SHP77 treated with DMSO at 0.1 percent for 48 hours (cell line): Measurements from ENCODE around the gene MICALL1.
A peak's percentile ranks its signal among the peaks of the same experiment; 100 is the strongest.

Experiments used
- DNase-seq: peaks from one replicate; lab custom pipeline; 2025; lab: John Stamatoyannopoulos, UW

MICALL1 gene

DNA sequence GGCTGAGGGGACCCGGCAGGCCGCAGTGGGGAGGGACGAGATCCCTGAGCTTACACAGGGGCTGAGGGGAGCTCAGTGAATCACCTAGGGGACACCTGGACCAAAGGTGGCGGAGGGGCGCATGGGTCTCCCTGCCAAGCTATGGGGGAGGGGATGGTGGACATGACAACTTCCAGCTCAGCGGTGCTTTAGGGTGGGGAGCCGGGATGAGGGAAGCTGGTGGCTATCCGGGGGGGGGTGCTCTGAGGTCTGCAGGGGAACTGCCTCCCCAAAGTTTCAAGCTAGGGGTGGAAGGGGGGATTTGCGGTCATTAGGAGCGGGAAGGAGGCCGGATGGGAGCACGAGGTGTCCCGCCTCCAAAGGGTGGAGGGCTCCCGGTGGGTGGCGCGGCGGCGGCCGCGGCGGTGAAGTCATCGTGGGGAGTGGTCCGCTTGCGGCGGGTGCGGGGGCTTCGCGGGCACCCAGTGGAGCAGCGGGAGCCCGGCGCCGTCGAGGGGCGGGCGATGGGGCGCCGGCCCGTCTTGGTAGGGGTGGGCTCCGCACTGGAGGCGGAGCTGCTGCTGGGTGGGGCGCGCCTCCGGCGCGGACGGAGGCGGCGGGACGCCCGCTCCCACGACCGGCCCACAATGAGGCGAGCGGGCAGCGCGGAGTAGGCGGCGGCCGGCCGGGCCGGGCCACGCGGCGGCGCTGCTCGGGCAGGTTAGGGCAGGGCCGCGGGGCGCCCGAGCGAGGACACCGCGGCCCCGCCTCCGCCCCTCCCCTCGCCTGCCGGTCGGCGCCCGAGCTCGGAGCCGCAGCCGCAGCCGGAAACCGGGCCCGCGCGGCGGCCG is at the start of gene MICALL1:
Gene MICALL1 (plus strand): TSS at position 764 of the 830 bp plus-strand sequence. CDS start 126 bp downstream, outside the sequence.
- DNase-seq: no peak

- no peak for DNase-seq
Observed at GRCh38 chr22:37860796-37861421, 45.2 kb upstream of the MICALL1 start.

DNA sequence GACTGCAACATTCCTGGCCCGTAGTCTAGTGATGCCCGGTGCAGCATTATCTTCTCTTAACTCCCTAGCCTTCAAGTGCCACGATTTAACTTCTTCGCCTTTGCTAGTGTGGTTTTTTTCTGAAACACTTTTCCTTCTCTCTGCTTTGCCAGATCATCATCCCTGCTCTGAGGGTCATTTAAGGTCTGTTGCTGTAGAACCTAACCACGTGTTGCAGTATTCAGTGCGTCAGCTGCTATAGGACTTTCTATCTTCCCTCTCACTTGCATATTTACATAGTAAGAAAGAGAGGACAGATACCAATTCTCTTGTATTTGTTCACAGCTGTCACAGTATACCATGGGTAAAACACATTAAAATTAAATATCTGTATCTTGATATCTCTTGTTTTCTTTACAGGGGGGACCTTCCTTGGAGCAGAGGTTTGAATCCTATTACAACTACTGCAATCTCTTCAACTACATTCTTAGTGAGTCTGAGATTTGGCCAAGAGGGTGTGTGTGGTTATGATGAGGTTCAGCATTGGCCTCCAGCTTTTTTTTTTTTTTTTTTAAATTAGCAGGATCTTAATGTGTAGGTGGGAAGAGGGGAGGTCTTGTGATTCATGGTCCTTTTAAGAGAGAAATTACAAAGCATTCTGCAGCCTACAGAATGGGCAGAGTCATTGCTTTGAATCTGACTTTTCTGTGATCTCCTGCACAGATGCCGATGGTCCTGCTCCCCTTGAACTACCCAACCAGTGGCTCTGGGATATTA is 43.3 kb upstream of the MICALL1 start:
- DNase-seq: no peak

DNA sequence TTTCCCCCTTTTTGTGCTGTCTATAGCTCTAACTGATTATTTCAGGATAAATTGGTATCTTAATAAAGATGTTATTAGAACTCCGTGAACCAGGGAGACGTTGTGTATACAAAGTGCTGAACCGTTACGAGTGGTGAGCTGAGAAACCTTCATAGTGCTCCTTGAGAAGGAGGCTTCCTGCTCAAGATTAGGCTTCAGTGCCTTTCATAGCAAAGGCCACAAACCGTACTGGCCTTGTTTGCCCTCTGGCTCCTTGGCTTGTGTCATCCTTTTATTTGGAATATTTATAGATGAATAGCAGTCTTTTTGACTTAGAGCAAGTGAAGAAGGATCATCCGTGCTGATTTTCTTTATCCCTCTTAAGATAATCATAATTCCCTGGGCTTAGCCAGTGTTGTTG is 40.6 kb upstream of the MICALL1 start:
- DNase-seq: no peak

DNA sequence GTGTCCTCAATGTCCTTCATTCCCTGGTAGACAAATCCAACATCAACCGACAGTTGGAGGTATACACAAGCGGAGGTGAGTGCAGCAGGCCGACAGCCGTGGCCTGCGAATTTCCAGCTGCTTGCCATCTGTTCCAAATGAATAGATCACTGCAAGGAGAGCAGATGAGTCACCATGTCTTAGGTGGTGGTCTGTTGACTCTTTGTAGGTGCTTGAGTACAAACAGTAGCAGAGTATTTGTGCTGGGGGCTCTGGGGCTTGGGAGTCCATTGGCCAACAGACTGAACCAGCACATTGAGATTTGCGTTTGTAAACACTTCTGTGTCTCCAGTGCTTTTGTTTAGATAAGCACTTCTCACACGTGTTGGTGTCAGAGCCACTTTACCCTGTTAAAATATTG is 35.8 kb upstream of the MICALL1 start:
- DNase-seq: peak; percentile 1

GRCh38 chr22:37880668-37881440 is 25.2 kb upstream of the MICALL1 start:
- no peak for DNase-seq

- no peak for DNase-seq
Observed at GRCh38 chr22:37884420-37884819, 21.7 kb upstream of the MICALL1 start.

DNA sequence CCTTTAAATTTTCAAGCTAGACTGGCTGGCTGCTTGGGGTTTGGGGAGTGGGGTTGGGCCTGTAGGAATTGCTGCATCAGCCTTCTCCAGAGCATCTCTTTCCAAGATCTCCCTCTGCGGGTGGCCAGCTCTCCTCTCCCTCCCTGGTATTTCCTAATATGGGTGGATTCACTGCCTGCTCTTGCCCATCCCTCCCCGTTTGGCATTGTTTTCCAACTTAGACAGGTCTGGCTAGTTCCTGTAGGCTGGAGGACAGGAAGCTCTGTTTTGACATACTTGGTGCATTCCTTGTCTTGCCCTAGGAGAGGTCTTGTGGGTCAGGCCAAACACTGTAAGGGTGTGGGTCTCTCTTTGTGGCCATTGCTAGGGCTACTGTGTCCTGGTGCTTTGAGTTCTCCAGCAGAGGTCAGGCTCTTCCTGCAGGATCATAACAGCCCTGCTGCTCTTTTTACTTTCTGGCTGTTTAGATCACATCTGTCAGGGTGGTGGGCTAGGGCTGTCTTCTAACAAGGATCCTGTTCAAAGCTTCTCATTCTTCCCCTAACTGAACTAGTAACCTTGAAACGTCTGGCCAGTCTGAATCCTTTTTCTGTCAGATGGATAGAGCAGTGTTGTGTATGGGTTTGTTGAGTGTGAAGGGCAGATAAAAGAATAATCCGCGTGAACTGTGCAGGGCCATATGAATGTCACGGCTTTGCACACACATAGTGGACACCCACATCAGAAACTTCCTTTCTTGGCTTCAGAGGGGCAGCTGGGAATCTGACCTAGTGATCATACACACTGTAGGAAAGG is 18.3 kb upstream of the MICALL1 start:
- DNase-seq: no peak

DNA sequence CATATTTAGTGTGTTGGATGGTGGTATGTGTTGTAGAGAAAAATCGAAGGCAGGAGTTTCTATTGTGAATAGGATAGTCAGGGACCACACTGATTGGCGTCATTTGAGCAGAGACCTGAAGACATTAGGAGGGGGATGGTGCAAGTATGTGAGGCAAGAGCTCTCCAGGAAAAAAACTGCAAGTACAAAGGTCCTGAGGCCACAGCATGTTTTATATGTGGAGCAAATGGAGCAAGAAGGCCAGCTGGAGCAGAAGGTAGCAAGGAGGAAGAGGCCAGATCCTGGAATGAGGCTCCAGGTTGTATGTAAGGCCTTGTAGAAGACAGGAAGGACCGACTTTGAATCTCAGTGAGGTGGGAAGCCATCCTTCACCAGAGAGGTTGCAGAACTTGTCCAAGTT is 14.2 kb upstream of the MICALL1 start:
- DNase-seq: no peak

DNA sequence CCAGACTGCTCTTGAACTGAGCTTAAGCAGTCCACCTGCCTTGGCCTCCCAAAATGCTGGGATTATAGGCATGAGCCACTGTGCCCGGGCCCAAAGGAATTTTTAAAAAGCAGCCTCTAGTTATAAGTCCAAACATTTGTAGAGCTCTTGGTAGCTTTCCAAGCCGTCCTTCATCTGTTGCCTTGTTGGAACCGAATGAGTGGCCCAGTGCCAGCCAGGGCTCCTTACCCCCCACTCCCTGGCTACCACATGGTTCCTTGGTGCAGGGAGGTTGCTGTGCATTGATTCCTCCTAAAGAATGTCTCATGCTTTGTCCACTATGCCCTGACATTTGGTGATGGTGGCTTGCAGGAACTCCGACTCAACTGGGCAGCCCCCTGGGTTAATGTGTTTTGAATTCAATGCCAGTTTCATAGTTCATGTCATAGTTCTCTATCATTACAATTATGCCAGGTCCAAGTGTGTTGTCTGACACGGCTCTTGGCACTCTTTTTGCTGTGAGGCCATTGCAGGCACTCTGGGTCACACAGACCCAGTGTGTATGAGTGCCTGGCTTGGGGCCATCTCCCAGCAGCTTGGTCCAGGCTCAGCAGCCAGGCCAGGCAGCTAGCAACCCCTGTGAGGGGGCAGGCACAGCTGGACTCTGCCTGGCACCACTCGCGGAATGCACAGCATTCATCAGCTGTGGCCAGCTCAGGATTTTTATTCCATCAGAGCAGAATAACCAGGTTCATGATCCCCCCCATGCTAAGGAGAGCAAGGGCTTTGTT is 13.3 kb upstream of the MICALL1 start:
- no peak for DNase-seq

- DNase-seq: no peak
Observed at GRCh38 chr22:37893583-37893983, 12.5 kb upstream of the MICALL1 start.

DNA sequence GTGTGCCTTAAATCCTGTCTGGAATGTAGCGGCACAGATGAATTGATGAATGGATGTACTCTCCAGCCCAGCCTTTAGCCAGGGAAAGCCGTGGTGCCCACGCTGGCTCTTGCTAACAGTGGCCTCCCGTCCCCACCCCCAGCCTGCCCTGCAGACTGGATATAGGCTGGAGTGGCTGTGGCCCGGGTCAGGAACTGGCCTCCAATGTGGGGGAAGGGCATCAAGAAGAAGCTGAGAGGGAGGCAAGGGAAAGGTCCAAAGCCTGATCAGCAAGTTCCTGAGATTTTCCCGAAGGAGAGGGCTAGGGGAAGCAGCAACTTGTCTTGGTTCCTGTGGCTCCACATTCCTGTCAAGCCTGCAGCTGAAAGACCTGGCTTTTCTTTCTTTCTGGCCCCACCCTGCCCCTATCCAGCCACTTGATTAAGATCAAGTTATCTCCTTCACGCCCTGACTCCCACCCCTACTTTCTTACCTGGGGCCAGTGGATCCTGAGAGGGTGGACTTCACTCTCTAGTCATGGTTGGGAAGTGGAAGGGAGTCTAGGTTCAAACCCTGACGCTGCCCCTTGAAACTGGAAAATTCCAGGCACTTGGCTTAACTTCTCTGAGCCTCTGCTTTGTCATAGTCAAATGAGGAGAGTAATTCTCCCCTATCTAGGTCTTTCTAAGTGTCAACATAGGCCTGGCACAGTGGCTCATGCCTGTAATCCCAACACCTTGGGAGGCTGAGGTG is 11.0 kb upstream of the MICALL1 start:
- DNase-seq: no peak

- DNase-seq: no peak
Observed at GRCh38 chr22:37896181-37896592, 9.9 kb upstream of the MICALL1 start.

- DNase-seq: no peak
Observed at GRCh38 chr22:37896939-37897338, 9.2 kb upstream of the MICALL1 start.

GRCh38 chr22:37897807-37898206 is 8.3 kb upstream of the MICALL1 start:
- DNase-seq: no peak

GRCh38 chr22:37898441-37899181 is 7.5 kb upstream of the MICALL1 start:
- DNase-seq: no peak

DNA sequence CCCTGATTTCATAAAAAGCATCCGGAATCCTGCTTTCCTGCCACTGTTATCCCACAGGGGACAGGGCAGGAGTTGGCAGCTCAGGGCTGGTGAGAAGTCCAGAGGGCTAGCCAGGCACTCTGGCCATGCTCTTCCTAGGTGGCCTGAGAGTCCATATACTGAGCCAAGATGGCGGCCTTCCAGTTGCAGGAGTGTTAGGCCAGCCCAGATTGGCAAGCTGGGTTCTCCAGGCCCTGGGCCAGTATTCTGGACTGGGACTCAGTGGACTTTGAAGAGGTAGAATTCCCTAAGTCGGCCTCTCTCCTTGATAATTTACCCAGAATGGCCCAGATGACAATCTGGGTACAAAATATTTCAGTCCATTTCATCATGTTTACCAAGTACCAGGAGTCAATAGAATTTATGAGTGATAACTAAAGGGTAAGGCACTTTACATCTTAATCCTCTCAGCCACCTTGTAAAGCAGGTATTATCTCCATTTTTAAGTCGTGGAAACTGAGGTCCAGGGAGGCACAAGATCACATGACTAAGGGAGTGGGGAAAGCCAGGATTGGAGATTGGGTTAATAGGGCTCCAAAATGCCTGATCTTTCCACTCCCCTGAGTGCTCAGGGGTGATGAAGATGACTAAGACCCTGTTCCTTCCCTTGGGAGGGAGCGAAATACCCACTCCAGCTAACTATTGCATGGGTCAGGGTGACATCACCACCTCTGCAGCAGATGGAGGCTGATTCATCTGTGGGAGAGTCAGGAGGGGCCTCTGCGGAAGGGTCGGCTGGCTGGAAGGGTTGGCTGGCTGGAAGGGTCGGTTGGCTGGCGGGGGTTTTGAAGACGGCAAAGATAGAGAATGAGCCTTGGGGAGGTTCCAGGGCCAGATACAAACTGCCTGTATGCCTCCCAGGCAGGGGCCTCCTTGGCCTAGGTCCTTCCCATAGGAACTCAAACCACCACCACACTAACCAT is 1.2 kb upstream of the MICALL1 start:
- no peak for DNase-seq
